NCI-H446 treated with DMSO at 0.1 percent for 48 hours (cell line): ENCODE results near the gene PTTG1.

Experiments
- DNase-seq: peaks from one replicate; lab custom pipeline; 2025; lab: John Stamatoyannopoulos, UW

Gene PTTG1

DNA sequence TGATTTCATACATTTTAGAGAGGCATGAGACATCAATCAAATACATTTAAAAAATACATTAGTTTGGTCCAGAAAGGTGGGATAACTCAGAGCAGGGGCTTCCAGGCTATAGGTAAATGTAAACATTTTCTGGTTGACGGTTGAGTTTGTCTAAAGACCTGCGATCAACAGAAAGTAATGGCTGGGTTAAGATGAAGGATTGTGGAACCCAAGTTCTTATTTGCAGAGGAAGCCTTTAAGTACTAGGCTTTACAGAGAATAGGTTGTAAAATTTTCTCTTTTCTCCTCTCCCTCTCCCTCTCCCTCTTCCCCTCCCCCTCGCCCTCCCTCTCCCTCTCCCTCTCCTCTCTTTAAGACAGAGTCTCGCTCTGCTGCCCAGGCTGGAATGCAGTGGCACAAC is 50.8 kb downstream of the PTTG1 start:
- DNase-seq: no peak

- no peak for DNase-seq
These were observed 52.0 kb downstream of the PTTG1 start for GRCh38 chr5:160473681-160474080.

GRCh38 chr5:160474084-160474483 is 52.4 kb downstream of the PTTG1 start:
- DNase-seq: no peak

DNA sequence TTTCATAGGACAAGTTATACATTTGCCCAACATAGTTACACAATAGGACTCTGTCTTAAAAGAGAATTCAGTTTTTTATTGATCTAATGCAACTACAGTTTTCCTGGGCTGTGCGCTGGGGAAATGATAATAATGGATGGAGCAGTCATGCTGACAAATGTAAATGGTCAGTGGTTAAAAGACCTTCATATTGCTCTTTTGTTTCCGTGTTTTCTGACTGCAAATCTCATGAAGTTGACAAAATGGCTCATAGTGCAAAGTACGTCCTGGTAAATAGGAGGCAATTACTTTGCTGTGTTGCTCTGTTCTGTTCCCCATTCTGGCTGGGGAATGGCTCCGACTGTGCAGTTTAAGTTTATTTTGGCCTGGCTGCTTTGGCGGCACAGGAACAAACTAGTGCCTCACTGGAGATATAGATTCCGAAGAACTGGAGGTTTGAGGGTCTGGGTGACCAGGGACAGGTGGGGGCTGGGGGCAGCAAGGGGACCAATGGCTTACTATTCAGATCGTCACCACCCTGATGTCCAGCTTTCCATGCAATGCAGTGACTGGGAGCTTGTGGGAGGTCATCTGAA is 54.3 kb downstream of the PTTG1 start:
- DNase-seq: no peak

DNA sequence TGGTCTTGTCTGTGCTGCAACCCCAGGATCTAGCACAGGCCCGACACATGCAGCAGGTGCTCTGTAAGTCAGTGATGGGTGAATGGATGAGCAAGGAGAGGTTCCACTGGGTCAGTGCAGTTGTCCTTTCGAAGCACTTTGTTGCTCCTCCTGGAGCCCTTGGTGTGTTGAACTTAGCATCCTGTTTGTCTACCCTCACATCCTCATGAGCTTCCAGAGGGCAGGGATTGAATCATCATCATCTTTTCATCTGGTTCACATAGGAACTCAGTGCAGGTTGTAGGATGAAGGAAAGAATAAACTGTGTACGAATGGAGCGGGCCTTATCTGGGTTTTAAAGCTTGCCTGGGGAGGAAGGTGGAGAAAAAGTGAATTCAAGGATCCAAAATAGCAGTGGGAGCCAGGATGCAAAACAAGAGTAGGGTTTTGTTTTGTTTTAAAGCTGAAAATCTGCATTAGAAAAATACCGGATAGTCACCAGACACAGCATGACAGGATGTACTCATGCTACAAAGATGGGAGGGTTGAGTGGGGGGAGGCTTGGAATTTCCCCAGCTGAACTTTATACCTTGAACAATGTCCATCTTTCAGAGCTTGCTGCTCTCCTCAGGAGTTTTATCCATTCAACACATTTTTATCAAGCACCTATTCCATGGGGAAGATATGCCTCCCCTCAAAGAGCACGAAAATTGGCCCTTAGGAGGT is 55.8 kb downstream of the PTTG1 start:
- no peak for DNase-seq

DNA sequence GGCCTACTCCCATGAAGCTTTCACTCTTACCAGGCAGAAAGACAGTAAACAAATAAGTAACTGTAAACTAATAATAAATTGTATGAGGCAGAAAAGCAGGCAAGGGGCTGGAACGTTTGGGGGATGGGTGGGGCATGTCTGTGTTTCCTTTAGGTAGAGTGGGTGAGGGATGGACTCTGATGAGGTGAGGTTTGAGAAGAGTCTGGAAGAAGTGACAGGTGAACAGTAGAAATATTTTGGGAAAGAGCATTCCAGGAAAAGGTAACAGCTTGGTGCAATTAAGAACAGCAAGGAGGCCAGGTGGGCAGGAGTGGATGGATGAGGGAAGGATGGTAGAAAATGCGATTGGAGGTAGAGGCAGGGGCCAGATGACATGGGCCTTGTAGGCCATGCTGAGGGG is 56.5 kb downstream of the PTTG1 start:
- no peak for DNase-seq
